ENCODE data around the gene TMEM181.

The TMEM181 gene

DNA sequence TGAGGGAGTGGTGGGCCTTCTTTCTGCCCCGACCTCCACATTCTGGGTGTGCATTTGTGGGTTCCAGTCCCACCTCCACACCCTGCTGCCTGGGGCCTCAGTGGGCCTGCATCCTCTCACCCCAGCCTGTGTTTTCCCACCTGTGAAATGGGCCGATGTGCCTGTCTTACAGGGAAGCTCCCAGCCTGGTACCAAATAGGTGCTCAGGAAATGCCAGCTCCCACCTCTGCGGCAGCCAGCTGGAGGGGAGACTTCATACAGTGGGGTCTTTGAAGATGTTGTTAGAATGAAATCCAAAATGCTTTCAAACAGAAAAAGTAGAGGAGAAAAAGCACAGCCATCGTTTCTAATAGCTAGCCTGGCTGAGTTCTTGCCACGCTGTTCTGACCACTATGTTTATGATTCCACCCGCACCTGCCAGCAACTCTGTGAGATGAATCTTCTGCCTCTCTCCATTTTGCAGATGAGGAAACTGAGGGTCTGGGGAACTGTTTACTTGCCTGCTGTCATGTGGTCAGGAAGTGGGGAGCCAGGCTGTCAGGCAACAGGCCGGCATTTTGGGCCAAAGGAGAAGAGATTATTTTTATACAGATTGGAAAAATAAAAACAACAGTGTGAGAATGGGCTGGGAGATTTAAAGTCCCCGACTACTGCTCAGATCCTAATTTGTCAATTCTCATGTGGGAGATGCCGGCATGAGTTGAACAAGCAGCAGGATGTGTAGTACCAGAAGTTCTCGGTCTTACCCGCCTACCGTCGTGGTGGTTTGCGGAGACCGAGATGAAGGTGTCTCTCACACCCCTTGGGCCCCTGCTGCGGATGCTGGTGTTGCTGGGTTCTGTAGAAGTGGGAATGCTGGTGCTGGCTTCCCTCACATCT is 4.6 kb downstream of the TMEM181 start:
- H3K4me1 ChIP-seq (ENCODE audit: control insufficient read depth, insufficient read depth, low read length, unreplicated experiment): peaks cover 25% of the 10 kb centered on the region
- H3K36me3 ChIP-seq (ENCODE audit: insufficient read depth, low read length): no peaks in the 10 kb centered on the region
- H3K27me3 ChIP-seq (ENCODE audit: insufficient read depth, low read length): no peaks in the 10 kb centered on the region
- H3K79me2 ChIP-seq (ENCODE audit: control insufficient read depth, insufficient read depth, low read length, unreplicated experiment): peaks cover 86% of the 10 kb centered on the region
- no peak overlapping the region for H3K27ac ChIP-seq (ENCODE audit: low read depth, low read length)
- H3K4me3 ChIP-seq (ENCODE audit: low read depth, low read length): no peak overlapping the region
- H2AFZ ChIP-seq (ENCODE audit: low read length, unreplicated experiment): no peak overlapping the region

DNA sequence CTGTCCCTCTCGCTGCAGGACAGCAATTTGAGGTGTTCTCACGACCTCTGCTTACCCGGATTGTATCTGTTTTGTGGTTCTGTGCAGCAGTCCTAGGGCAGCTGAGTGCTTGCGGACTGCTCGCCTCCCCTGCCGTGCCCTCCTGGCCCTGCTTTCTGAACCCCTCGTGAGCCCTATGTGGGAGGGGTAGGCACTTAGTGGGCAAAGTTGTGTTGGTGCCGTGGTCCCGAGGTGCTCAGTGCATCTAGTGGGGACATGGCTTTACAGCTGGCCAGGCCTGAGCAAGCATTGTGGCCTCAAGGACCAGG is 5.2 kb downstream of the TMEM181 start:
- no peak overlapping the region for H3K27ac ChIP-seq (ENCODE audit: low read depth, low read length)
- no peaks in the 10 kb centered on the region for H3K36me3 ChIP-seq (ENCODE audit: insufficient read depth, low read length)
- peaks cover 23% of the 10 kb centered on the region for H3K4me1 ChIP-seq (ENCODE audit: control insufficient read depth, insufficient read depth, low read length, unreplicated experiment)
- no peak overlapping the region for H3K4me3 ChIP-seq (ENCODE audit: low read depth, low read length)
- H3K79me2 ChIP-seq (ENCODE audit: control insufficient read depth, insufficient read depth, low read length, unreplicated experiment): peaks cover 85% of the 10 kb centered on the region
- no peaks in the 10 kb centered on the region for H3K27me3 ChIP-seq (ENCODE audit: insufficient read depth, low read length)
- H2AFZ ChIP-seq (ENCODE audit: low read length, unreplicated experiment): no peak overlapping the region

DNA sequence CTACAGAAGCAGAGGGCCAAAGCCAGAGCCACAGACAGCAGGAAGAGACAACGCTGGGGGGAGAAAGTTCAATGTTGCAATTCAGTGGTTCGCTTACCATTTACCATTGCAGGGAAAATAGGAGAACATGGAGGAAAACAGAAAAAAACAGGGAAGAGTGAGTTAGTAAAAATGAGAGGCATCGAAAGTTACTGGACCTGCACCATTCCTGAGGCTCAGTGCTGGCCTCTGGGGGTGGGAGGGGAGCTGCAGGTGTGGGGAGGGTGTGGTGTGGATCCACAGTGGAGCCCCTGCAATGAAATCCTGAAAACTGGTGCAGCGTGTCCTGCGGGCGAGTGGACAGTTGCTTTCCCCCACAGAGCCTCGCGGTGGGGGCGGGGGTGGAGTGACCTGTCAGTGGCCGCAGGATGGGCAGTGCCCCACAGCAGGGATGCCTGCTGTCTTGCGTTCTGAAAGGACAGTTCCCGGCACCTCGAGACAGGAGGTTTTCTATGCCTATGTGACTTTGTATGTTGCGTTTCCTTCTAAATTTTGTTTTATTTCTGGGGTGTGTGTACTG is 5.7 kb downstream of the TMEM181 start:
- H3K36me3 ChIP-seq (ENCODE audit: insufficient read depth, low read length): no peaks in the 10 kb centered on the region
- H3K79me2 ChIP-seq (ENCODE audit: control insufficient read depth, insufficient read depth, low read length, unreplicated experiment): peaks cover 84% of the 10 kb centered on the region
- H3K27ac ChIP-seq (ENCODE audit: low read depth, low read length): no peak overlapping the region
- no peak overlapping the region for H2AFZ ChIP-seq (ENCODE audit: low read length, unreplicated experiment)
- H3K4me1 ChIP-seq (ENCODE audit: control insufficient read depth, insufficient read depth, low read length, unreplicated experiment): peaks cover 23% of the 10 kb centered on the region
- H3K27me3 ChIP-seq (ENCODE audit: insufficient read depth, low read length): no peaks in the 10 kb centered on the region
- no peak overlapping the region for H3K4me3 ChIP-seq (ENCODE audit: low read depth, low read length)

DNA sequence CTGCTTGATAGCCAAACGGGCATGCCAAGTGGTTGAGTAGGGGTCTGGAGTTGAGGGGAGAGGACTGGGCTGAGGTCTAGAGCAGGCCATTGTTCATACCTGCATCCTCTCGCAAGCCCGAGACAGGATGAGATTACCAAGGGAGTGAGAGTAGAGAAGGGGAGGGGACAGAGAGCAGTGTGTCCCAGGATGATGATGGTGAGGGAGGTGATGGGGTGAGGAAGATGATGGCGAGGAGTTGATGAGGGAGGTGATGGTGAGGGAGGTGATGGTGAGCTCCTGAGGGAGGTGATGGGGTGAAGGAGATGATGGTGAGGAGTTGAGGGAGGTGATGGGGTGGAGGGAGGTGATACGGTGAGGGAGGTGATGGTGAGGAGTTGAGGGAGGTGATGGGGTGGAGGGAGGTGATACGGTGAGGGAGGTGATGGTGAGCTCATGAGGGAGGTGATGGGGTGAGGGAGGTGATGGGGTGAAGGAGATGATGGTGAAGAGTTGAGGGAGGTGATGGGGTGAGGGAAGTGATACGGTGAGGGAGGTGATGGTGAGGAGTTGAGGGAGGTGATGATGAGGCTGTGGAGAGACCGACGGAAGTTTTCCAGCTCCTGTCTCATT is 6.4 kb downstream of the TMEM181 start:
- Histone ChIP-seq H3K27me3 (ENCODE audit: insufficient read depth, low read length) (no peaks in the 10 kb centered on the region), H3K4me1 (ENCODE audit: control insufficient read depth, insufficient read depth, low read length, unreplicated experiment) (peaks cover 21% of the 10 kb centered on the region), H3K4me3 (ENCODE audit: low read depth, low read length) (no peak overlapping the region), H3K36me3 (ENCODE audit: insufficient read depth, low read length) (no peaks in the 10 kb centered on the region), H2AFZ (ENCODE audit: low read length, unreplicated experiment) (no peak overlapping the region), H3K27ac (ENCODE audit: low read depth, low read length) (no peak overlapping the region), H3K79me2 (ENCODE audit: control insufficient read depth, insufficient read depth, low read length, unreplicated experiment) (peaks cover 77% of the 10 kb centered on the region)

DNA sequence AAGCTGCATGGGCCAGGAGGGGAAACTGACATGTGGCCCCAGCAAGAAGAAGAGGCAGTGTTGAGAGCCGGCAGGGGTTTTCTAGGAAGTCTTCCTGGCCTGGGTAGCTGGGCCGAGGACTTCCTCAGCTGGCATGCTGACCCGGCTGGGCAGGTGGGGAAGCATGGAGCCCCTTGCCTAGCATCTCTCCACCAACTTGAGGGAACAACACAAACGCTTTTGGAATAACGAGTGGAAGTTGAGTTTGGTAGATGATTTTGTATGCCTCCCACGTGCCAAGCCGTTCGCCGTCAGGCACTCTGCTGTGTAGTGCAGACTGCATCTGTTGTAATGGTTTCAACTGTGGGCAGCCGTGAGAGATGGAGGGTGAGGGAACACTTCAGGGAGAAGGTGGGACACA is 7.3 kb downstream of the TMEM181 start:
- Histone ChIP-seq H3K79me2 (ENCODE audit: control insufficient read depth, insufficient read depth, low read length, unreplicated experiment) (peaks cover 76% of the 10 kb centered on the region), H3K4me1 (ENCODE audit: control insufficient read depth, insufficient read depth, low read length, unreplicated experiment) (peaks cover 12% of the 10 kb centered on the region), H3K27ac (ENCODE audit: low read depth, low read length) (no peak overlapping the region), H3K36me3 (ENCODE audit: insufficient read depth, low read length) (no peaks in the 10 kb centered on the region), H2AFZ (ENCODE audit: low read length, unreplicated experiment) (no peak overlapping the region), H3K4me3 (ENCODE audit: low read depth, low read length) (no peak overlapping the region), H3K27me3 (ENCODE audit: insufficient read depth, low read length) (no peaks in the 10 kb centered on the region)

DNA sequence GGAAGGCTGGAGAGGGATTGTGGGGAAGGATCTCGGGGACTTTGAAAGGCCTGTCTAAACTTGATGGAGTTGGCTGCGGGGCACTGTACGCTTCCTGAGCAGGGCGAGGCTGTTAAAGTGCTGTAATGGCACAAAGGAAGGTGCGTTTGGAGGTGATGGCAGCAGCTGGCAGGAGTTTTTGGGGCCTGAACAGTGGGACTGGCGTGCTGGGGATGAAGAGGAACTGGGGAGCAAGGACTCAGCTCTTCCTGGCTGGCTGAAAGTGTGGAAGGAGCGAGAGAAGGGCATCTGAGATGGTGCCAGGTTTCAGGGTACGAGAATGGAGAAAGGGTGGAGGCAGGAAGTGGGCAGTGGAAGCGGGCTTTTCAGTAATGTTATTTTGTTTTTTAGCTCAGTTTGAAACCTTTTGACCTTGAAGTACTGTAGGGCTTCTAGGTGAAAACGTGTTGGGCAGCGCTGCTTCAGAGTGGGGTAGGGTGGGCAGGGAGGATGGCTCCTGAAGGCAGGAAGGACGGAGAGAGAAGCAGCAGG is 8.0 kb downstream of the TMEM181 start:
- Histone ChIP-seq H2AFZ (ENCODE audit: low read length, unreplicated experiment) (no peak overlapping the region), H3K36me3 (ENCODE audit: insufficient read depth, low read length) (no peaks in the 10 kb centered on the region), H3K27ac (ENCODE audit: low read depth, low read length) (no peak overlapping the region), H3K27me3 (ENCODE audit: insufficient read depth, low read length) (no peaks in the 10 kb centered on the region), H3K79me2 (ENCODE audit: control insufficient read depth, insufficient read depth, low read length, unreplicated experiment) (peaks cover 74% of the 10 kb centered on the region), H3K4me1 (ENCODE audit: control insufficient read depth, insufficient read depth, low read length, unreplicated experiment) (peaks cover 4% of the 10 kb centered on the region), H3K4me3 (ENCODE audit: low read depth, low read length) (no peak overlapping the region)

DNA sequence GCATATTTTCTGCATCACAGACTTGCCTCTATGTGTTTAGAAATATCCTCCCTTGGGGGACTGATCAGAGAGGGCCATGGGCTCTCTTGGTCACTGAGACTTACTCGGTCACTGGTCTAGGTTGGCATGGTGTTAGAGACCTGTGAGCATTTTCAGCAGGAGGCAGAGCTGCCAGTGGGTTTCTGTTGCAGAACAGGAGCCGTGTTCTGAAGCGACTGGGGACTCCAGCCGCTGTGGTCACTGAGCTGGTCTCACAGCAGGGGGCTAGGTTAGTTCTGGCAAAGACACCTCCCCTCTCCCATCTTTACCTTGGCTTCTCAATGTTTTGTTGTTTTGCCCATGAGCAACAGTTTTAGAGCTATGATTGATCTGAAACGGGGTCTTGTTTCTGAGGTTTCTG is 8.7 kb downstream of the TMEM181 start:
- no peak overlapping the region for H3K4me3 ChIP-seq (ENCODE audit: low read depth, low read length)
- H3K27ac ChIP-seq (ENCODE audit: low read depth, low read length): no peak overlapping the region
- no peaks in the 10 kb centered on the region for H3K4me1 ChIP-seq (ENCODE audit: control insufficient read depth, insufficient read depth, low read length, unreplicated experiment)
- H3K79me2 ChIP-seq (ENCODE audit: control insufficient read depth, insufficient read depth, low read length, unreplicated experiment): peaks cover 74% of the 10 kb centered on the region
- H3K36me3 ChIP-seq (ENCODE audit: insufficient read depth, low read length): no peaks in the 10 kb centered on the region
- H3K27me3 ChIP-seq (ENCODE audit: insufficient read depth, low read length): no peaks in the 10 kb centered on the region
- no peak overlapping the region for H2AFZ ChIP-seq (ENCODE audit: low read length, unreplicated experiment)

DNA sequence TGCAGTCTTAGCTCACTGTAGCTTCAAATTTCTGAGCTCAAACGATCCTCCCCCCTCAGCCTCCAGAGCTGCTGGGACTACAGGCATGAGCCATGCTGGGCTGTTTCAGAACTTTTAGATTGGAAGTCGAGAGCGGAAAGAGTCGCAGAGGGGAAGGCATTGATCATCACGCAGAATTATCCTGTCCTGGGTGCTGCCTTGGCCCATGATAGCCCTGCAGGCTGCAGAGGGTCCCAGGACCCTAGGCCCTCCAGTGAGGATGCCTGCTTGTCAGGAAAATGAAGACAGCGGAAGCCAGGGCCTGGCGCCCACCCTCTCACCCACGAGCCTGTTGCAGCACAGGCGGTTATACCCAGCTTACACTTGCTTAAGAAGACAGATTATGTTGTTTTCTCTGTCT is 9.1 kb downstream of the TMEM181 start:
- Histone ChIP-seq H3K36me3 (ENCODE audit: insufficient read depth, low read length) (no peaks in the 10 kb centered on the region), H3K79me2 (ENCODE audit: control insufficient read depth, insufficient read depth, low read length, unreplicated experiment) (peaks cover 71% of the 10 kb centered on the region), H2AFZ (ENCODE audit: low read length, unreplicated experiment) (no peak overlapping the region), H3K27ac (ENCODE audit: low read depth, low read length) (no peak overlapping the region), H3K4me1 (ENCODE audit: control insufficient read depth, insufficient read depth, low read length, unreplicated experiment) (no peaks in the 10 kb centered on the region), H3K27me3 (ENCODE audit: insufficient read depth, low read length) (no peaks in the 10 kb centered on the region), H3K4me3 (ENCODE audit: low read depth, low read length) (no peak overlapping the region)

DNA sequence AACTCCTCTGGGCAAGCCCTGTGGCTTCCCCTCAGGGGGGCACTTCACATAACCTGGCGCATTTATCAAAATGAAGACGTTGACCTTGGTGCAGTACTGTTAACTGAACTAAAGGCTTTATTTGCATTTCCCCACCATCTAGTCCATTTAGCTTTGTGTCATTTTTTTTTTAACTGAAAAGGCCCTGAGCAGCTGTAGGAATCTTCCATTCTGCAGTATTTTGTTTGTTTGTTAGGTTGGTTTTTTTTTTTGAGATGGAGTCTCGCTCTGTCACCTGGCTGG is 10.7 kb downstream of the TMEM181 start:
- peaks cover 4% of the 10 kb centered on the region; the same call in 1 of the 2 replicates for H3K36me3 ChIP-seq (ENCODE audit: insufficient read depth, low read length)
- H3K4me1 ChIP-seq (ENCODE audit: control insufficient read depth, insufficient read depth, low read length, unreplicated experiment): no peaks in the 10 kb centered on the region
- no peak overlapping the region for H3K4me3 ChIP-seq (ENCODE audit: low read depth, low read length)
- no peaks in the 10 kb centered on the region for H3K27me3 ChIP-seq (ENCODE audit: insufficient read depth, low read length)
- H3K27ac ChIP-seq (ENCODE audit: low read depth, low read length): no peak overlapping the region
- H2AFZ ChIP-seq (ENCODE audit: low read length, unreplicated experiment): no peak overlapping the region
- H3K79me2 ChIP-seq (ENCODE audit: control insufficient read depth, insufficient read depth, low read length, unreplicated experiment): peaks cover 62% of the 10 kb centered on the region

DNA sequence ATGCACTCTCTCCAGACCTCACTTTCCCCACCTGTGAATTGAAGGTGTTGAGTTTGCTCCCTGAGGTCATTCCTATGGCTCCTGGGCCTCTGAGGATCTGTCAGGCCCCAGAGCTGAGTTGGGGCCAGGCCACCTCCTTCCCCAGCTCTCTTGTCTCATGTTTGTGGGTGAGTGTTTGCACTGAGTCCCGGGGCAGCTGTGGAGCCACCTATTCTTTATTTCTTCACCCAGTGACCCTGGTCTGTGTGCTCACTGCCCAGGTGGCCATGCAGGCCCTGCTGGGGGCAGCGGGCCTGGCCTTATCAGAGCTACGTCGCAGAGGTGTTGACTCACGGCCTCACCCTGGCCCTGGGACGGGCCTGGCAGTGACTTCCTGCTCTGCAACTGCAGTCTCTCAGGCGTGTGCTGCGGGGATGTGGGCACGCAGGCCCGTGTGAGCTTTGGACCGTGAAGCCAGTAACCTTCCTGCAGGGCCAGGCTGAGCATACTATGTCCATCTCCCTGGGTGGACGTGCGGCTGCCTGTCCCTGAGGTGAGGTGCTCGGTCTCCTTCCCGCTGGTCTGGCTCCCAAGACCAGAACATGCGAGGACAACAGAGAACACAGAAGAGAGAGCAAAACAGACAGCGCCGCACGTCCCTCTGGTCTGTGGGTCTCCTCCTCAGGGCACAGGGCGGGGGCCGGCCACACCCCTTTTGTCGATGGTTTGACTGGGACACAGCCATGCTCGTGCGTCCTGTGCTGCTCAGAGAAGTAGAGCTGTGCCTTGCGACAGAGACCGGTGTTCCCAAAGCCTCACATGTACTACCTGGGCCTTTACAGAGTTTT is 12.1 kb downstream of the TMEM181 start:
- no peaks in the 10 kb centered on the region for H3K27me3 ChIP-seq (ENCODE audit: insufficient read depth, low read length)
- H3K27ac ChIP-seq (ENCODE audit: low read depth, low read length): no peak overlapping the region
- H3K4me3 ChIP-seq (ENCODE audit: low read depth, low read length): no peak overlapping the region
- no peak overlapping the region for H2AFZ ChIP-seq (ENCODE audit: low read length, unreplicated experiment)
- H3K4me1 ChIP-seq (ENCODE audit: control insufficient read depth, insufficient read depth, low read length, unreplicated experiment): peaks cover 1% of the 10 kb centered on the region
- peaks cover 53% of the 10 kb centered on the region for H3K79me2 ChIP-seq (ENCODE audit: control insufficient read depth, insufficient read depth, low read length, unreplicated experiment)
- H3K36me3 ChIP-seq (ENCODE audit: insufficient read depth, low read length): peaks cover 4% of the 10 kb centered on the region; the same call in 1 of the 2 replicates

Data from ACC112 (cell line).